ENCODE data around the gene MBOAT7.
"Not testable (repeated sequence)": the region's sequence is repeated elsewhere in the genome, so short reads cannot be mapped to it uniquely, and the experiment has no call there.

The MBOAT7 gene

DNA sequence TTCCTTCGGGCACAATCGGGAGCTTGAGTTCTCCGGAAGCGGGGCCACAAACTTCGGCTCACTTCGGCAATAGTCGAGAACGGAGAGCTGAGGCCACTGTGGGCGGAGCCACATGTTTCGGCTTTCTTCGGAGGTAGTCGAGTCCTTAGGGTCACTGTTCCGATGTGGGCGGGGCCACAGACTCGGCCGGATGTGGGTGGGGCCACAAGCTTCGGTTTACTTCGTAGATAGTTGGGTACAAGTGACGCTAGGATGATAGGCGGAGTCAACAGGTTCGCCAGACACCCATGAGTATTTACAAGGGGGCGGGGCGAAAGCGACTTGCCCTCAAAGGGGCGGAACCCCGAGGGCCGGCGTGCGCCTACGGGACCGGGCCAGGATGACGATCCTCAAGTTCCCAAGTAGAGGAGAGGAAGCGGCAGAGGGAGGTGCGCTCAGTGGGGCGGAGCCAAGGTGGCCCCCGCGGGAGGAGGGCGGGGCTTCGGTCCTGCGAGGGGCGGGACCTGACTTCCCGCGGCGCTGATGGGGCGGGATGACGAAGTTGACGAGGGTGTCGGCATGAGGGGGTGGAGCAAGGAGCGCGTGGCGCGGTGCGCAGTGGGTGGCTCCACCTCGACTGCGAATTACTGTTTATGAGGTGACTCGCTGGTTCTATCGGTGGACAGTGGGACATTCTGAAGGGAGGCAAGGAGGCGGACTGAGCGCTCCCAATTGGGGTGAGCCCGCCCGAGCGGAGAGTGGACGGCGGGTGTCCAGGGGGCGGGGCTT, 539 bp upstream of the MBOAT7 start:
- Histone ChIP-seq H3K27me3 (ENCODE audit: low read depth) (no peaks in the 10 kb centered on the region), H3K9me3 (no peaks in the 10 kb centered on the region), H3K4me1 (peaks cover 6% of the 10 kb centered on the region; the same call in 1 of the 2 replicates), H3K36me3 (replicated peaks) (peaks cover 27% of the 10 kb centered on the region), H3K4me3 (peak overlapping the region; percentile 99)
- in situ Hi-C loops (cut with MboI; ENCODE audit: low sequenced_read_pairs): loop anchor here (25.0 kb wide), 1 partner anchor 1472 kb away; the partner anchor contains the start of gene U2AF2
- peak; percentile 99 to 100 for DNase-seq (ENCODE audit: low spot score in 2 of 2)

DNA sequence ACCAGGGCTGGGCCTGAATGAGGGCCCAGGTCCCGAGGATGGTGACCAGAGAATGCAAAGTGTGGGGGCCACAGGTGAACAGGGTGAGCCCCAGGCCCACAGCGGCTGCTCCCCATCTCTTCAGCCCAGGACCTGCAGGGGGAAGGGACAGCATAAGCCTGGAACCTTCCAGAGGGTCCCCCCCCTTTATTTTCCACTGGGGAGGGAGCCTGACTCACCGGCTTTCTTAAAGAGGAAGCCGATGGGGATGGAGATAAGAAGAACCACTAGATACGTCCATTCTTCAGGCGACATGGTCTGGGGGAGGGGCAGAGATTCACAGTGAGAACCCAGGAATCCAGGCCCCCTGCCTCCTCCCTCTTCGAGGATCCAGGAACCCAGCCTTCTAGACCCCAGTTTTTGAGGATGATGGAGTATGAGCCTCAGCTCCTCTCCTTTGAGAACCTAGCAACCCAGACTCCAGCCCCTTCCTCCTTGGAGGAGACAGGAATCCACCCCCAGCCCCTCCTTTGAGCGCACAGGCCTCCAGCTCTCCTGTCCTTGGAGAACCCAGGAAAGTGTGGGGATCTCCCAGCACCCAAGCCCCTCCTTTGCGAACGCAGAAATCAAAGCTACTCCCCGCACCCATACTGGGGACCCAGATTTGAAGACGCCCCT, 1.0 kb downstream of the MBOAT7 start:
- DNase-seq (ENCODE audit: low spot score in 2 of 2): no peak

DNA sequence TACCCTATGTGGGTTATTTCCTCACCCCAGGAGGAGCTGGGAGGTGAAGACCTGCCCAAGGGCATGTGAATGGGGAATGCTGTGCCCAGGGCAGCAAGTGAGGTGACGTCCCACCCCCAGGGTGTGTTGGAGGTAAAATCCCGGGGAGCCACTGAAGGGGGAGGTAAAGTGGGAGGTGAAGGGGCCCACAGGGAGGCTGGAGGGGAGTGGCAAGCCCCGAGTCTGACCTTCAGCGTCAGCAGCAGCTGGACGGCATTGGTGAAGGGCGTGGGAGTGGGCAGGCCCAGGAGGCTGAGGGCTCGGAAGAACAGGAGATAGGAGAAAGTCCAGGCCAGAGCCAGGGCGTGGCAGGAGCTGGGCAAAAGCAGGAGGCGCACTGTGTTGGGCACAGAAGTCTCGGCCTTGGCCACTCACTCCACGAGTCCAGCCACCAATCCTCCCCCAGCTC, 2.4 kb downstream of the MBOAT7 start:
- no peaks in the 10 kb centered on the region for H3K9me3 ChIP-seq
- no peak for DNase-seq (ENCODE audit: low spot score in 2 of 2)
- in situ Hi-C loops (cut with MboI; ENCODE audit: low sequenced_read_pairs): loop anchor here (25.0 kb wide), 1 partner anchor 1475 kb away; the partner anchor contains the start of gene U2AF2
- peaks cover 4% of the 10 kb centered on the region; the same call in 1 of the 2 replicates for H3K4me1 ChIP-seq
- peaks cover 14% of the 10 kb centered on the region for H3K36me3 ChIP-seq (replicated peaks)
- H3K27me3 ChIP-seq (ENCODE audit: low read depth): no peaks in the 10 kb centered on the region
- no peak overlapping the region for H3K4me3 ChIP-seq

More for the DNA sequence above, 1.0 kb downstream of the MBOAT7 start:
- peak overlapping the region; percentile 56 for H3K4me3 ChIP-seq
- peaks cover 15% of the 10 kb centered on the region for H3K36me3 ChIP-seq (replicated peaks)
- in situ Hi-C loops (cut with MboI; ENCODE audit: low sequenced_read_pairs): loop anchor here (25.0 kb wide), 1 partner anchor 1474 kb away; the partner anchor contains the start of gene U2AF2
- H3K9me3 ChIP-seq: no peaks in the 10 kb centered on the region
- peaks cover 6% of the 10 kb centered on the region; the same call in 1 of the 2 replicates for H3K4me1 ChIP-seq
- no peaks in the 10 kb centered on the region for H3K27me3 ChIP-seq (ENCODE audit: low read depth)

GRCh38 chr19:54186351-54186750, 3.0 kb downstream of the MBOAT7 start:
- in situ Hi-C loops (cut with MboI; ENCODE audit: low sequenced_read_pairs): loop anchor here (25.0 kb wide), 1 partner anchor 1476 kb away; the partner anchor contains the start of gene U2AF2

GRCh38 chr19:54183431-54183830, 5.9 kb downstream of the MBOAT7 start:
- in situ Hi-C loops (cut with MboI; ENCODE audit: low sequenced_read_pairs): loop anchor here (25.0 kb wide), 1 partner anchor 1479 kb away; the partner anchor contains the start of gene U2AF2

More at GRCh38 chr19:54186351-54186750, 3.0 kb downstream of the MBOAT7 start:
- H3K4me3 ChIP-seq: no peak overlapping the region
- H3K36me3 ChIP-seq (replicated peaks): peaks cover 14% of the 10 kb centered on the region
- H3K9me3 ChIP-seq: no peaks in the 10 kb centered on the region
- H3K4me1 ChIP-seq: peaks cover 4% of the 10 kb centered on the region; the same call in 1 of the 2 replicates
- DNase-seq (ENCODE audit: low spot score in 2 of 2): no peak
- no peaks in the 10 kb centered on the region for H3K27me3 ChIP-seq (ENCODE audit: low read depth)

GRCh38 chr19:54181894-54182293, 7.5 kb downstream of the MBOAT7 start:
- not testable (repeated sequence) for H3K9me3 ChIP-seq; H3K27me3 ChIP-seq (ENCODE audit: low read depth); H3K4me3 ChIP-seq; H3K4me1 ChIP-seq; DNase-seq (ENCODE audit: low spot score in 2 of 2)
- peaks cover 31% of the 10 kb centered on the region for H3K36me3 ChIP-seq (replicated peaks)
- in situ Hi-C loops (cut with MboI; ENCODE audit: low sequenced_read_pairs): loop anchor here (25.0 kb wide), 1 partner anchor 1480 kb away; the partner anchor contains the start of gene U2AF2

More at GRCh38 chr19:54183431-54183830, 5.9 kb downstream of the MBOAT7 start:
- H3K4me3 ChIP-seq: no peak overlapping the region
- H3K9me3 ChIP-seq: no peaks in the 10 kb centered on the region
- H3K27me3 ChIP-seq (ENCODE audit: low read depth): no peaks in the 10 kb centered on the region
- H3K36me3 ChIP-seq (replicated peaks): peaks cover 31% of the 10 kb centered on the region
- peaks cover 4% of the 10 kb centered on the region; the same call in 1 of the 2 replicates for H3K4me1 ChIP-seq
- no peak for DNase-seq (ENCODE audit: low spot score in 2 of 2)

GRCh38 chr19:54180691-54181091, 8.7 kb downstream of the MBOAT7 start:
- no peaks in the 10 kb centered on the region for H3K4me1 ChIP-seq
- no peak for DNase-seq (ENCODE audit: low spot score in 2 of 2)
- no peaks in the 10 kb centered on the region for H3K27me3 ChIP-seq (ENCODE audit: low read depth)
- peaks cover 27% of the 10 kb centered on the region for H3K36me3 ChIP-seq (replicated peaks)
- in situ Hi-C loops (cut with MboI; ENCODE audit: low sequenced_read_pairs): loop anchor here (25.0 kb wide), 1 partner anchor 1482 kb away; the partner anchor contains the start of gene U2AF2
- no peaks in the 10 kb centered on the region for H3K9me3 ChIP-seq
- H3K4me3 ChIP-seq: no peak overlapping the region

DNA sequence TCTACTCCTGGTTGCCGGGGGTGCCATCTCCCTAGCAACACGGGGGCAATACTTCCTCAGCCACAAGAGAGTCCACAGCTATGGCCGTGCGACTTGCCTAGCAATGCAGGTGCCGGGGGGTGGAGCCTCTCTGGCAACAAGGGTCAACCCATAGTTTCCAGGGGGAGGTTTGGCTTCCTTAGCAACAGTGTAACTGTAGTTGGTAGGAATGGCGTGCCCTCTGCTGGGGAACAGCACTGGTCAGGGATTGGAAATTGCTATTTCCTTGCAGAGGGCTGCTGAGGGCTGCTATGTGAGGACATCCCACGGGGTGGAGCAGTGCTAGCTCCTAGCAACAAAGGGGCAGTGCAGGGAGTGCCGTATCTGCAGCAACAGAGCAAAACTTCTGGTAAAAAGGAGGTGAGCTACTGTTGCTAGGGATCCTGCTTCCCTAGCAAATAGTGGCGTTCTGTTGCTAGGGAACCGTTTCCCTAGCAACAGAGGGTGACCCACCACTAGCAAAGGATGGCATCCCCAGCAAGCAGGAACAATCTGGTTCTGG, 9.4 kb downstream of the MBOAT7 start:
- no peak overlapping the region for H3K4me3 ChIP-seq
- in situ Hi-C loops (cut with MboI; ENCODE audit: low sequenced_read_pairs): loop anchor here (25.0 kb wide), 1 partner anchor 1482 kb away; the partner anchor contains the start of gene U2AF2
- peak; percentile 31 to 59 for DNase-seq (ENCODE audit: low spot score in 2 of 2)
- H3K36me3 ChIP-seq (replicated peaks): peaks cover 27% of the 10 kb centered on the region
- H3K27me3 ChIP-seq (ENCODE audit: low read depth): no peaks in the 10 kb centered on the region
- no peaks in the 10 kb centered on the region for H3K9me3 ChIP-seq
- H3K4me1 ChIP-seq: no peaks in the 10 kb centered on the region

DNA sequence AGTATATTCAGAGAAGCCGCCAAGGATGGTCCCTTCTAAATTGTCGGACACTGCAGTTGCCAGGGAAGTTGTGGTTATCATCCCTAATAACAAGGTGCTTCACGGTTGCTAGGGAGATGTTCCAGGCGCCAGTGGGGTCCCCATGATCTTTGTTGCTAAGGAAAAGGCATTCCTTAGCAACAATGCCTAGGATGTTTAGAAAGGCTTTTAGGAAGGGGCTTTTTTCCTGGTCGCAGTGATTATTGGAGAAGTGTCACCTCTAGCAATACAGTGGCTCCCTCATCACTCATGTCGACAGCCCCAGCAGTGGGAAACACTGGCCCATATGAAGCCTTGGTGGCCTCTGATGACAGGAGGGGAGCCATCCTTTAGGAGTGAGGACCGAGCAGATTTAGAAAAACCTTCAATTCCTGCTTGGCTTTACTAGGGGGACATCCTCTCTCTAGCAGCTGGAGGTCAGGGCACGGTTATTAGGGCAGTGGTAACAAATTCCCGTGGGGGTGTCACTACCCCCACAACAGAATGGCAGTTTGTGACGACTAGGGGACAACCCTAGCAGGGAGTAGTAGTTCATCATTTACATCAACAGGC, 10.0 kb downstream of the MBOAT7 start:
- Histone ChIP-seq H3K27me3 (ENCODE audit: low read depth) (no peaks in the 10 kb centered on the region), H3K4me1 (no peaks in the 10 kb centered on the region), H3K4me3 (no peak overlapping the region), H3K9me3 (no peaks in the 10 kb centered on the region), H3K36me3 (replicated peaks) (peaks cover 27% of the 10 kb centered on the region)
- no peak for DNase-seq (ENCODE audit: low spot score in 2 of 2)
- in situ Hi-C loops (cut with MboI; ENCODE audit: low sequenced_read_pairs): loop anchor here (25.0 kb wide), 1 partner anchor 1483 kb away; the partner anchor contains the start of gene U2AF2

DNA sequence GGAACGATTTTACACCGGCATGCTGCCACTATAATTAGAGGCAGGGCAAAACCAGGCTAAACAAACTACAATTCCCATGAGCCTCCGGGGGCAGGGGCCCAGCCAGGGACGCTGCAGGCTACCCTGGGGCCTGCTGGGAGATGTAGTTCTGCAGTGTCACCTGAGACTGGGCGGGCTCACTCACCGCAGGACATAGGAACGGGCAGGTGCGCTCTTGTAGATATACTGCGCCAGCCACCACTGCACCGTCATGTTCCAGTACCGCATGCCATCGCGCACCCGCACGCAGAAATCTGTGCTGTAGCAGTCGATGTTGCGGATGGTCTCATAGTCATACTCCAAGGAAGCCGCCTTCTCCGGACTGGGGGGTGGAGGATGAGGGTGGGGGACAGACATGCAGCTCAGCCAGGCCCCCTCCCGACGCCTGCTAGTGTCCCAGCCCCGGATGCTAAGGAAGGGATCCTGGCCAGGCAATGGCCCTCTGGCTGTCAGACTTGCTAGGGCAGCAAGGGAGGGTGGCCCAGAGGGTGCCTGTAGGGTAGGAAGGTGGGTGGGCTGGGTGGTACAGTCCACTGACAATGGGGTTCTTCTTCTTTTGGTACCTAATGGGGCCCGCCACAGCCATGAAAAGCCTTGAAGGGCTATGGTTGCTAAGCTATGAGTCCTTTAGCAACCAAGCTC, 10.7 kb downstream of the MBOAT7 start:
- no peak overlapping the region for H3K4me3 ChIP-seq
- H3K4me1 ChIP-seq: no peaks in the 10 kb centered on the region
- in situ Hi-C loops (cut with MboI; ENCODE audit: low sequenced_read_pairs): loop anchor here (25.0 kb wide), 1 partner anchor 1484 kb away; the partner anchor contains the start of gene U2AF2
- H3K9me3 ChIP-seq: no peaks in the 10 kb centered on the region
- H3K36me3 ChIP-seq (replicated peaks): peaks cover 27% of the 10 kb centered on the region
- no peaks in the 10 kb centered on the region for H3K27me3 ChIP-seq (ENCODE audit: low read depth)
- DNase-seq (ENCODE audit: low spot score in 2 of 2): peak in 1 of 2 experiments; percentile 60

DNA sequence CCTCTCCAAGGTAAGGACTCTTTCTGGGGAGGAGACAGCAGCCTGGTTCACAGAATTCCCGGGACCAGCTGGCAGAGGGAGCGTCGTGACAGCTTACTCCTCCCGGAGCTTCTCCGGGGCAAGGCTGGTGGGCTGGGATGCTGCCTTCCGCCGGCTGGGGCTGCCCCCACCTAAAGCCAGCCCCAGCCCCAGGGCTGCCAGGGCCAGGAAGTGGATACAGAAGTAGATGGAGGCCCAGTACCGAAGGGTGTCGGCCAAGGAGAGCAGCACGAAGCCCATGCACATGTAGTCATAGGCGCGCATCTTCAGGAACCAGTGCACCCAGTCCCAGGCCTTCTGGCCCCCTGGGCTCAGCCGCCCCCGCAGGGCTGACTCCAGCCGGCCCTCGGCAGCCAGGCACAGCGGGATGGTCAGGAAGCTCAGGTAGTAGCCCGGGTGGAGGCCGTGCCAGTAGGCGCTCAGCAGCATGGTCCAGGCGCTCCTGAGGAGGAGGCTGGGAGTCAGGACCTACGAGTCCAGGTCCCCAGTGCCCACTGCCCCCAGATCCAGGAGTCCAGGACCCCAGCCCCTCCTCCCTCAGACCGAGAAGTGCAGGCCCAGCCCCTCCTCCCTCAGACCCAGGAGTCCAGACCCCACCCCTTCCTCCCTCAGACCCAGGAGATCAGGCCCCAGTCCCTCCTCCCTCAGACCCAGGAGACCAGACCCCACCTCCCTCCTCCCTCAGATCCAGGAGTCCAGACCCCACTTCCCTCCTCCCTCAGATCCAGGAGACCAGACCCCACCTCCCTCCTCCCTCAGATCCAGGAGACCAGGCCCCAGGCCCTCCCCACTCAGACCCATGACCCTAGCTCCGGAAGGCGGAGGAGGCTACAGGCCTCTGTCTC, 15.2 kb downstream of the MBOAT7 start:
- H3K36me3 ChIP-seq (replicated peaks): peaks cover 7% of the 10 kb centered on the region; the same call in 1 of the 2 replicates
- in situ Hi-C loops (cut with MboI; ENCODE audit: low sequenced_read_pairs): no loop called here
- H3K9me3 ChIP-seq: no peaks in the 10 kb centered on the region
- no peak for DNase-seq (ENCODE audit: low spot score in 2 of 2)
- H3K4me3 ChIP-seq: no peak overlapping the region
- no peaks in the 10 kb centered on the region for H3K27me3 ChIP-seq (ENCODE audit: low read depth)
- no peaks in the 10 kb centered on the region for H3K4me1 ChIP-seq

DNA sequence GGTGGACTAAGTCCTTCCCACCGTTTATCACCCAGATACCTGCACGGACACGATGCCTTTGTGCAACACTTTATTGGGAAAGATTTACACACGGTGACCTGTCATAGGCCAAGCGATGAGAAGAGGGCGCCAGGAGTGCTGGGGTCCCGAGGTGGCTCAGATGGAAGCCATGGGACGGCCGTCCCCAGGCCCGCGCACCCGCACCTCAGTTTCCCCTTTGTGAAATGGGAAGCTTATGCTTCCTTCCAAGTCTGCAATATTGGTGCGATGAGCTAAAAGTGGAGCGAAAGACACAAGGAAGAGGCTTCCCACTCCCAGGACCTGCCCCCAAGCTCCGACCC, 16.1 kb downstream of the MBOAT7 start:
- H3K4me1 ChIP-seq: no peaks in the 10 kb centered on the region
- H3K9me3 ChIP-seq: no peaks in the 10 kb centered on the region
- DNase-seq (ENCODE audit: low spot score in 2 of 2): no peak
- no peak overlapping the region for H3K4me3 ChIP-seq
- peaks cover 3% of the 10 kb centered on the region; the same call in 1 of the 2 replicates for H3K36me3 ChIP-seq (replicated peaks)
- no peaks in the 10 kb centered on the region for H3K27me3 ChIP-seq (ENCODE audit: low read depth)
- in situ Hi-C loops (cut with MboI; ENCODE audit: low sequenced_read_pairs): no loop called here

Measured in HAP-1 (cell line).